Tibial artery (tissue), 4 donors: Measurements from ENCODE around the gene GTPBP4.

Experiments
- DNase-seq, 2 donors: peaks; one replicate each; pipeline ENCODE4 v3.0.0-alpha.2; 2019
- H3K27ac ChIP-seq, 2 donors: fragments of 200-600 bp; sonication (generic) in 1 of 2; 1 replicate in 1 of 2; 2 replicates in 1 of 2; pipeline ENCODE4 v1.5.1; 2018 to 2019; ENCODE audit warnings: mild to moderate bottlenecking in 1 of 2
- H3K27me3 ChIP-seq, 2 donors: fragments of 200-600 bp; sonication (generic) in 1 of 2; one replicate each; pipeline versions ENCODE4 v1.5.1 to v1.6.0; 2016 to 2019
- H3K36me3 ChIP-seq, 3 donors: fragments of 200-600 bp; sonication (generic) in 2 of 3; one replicate each; pipeline ENCODE4 v1.5.1; 2016 to 2019; ENCODE audit warnings: mild to moderate bottlenecking in 2 of 3
- H3K4me1 ChIP-seq, 4 donors: fragments of 200-600 bp; sonication (generic) in 2 of 4; 1 replicate in 3 of 4; 2 replicates in 1 of 4; pipeline ENCODE4 v1.5.1; 2016 to 2019
- H3K4me3 ChIP-seq, 2 donors: fragments of 200-600 bp; sonication (generic) in 1 of 2; 1 replicate in 1 of 2; 2 replicates in 1 of 2; pipeline ENCODE4 v1.5.1; 2018 to 2019; ENCODE audit warnings: mild to moderate bottlenecking in 2 of 2
- H3K9me3 ChIP-seq, 3 donors: fragments of 200-600 bp; sonication (generic) in 1 of 3; one replicate each; pipeline ENCODE4 v1.5.1; 2016 to 2019
- CTCF ChIP-seq, 2 experiments: fragments of 200-600 bp in 1 of 2; fragments of 450-650 bp in 1 of 2; IDR thresholded peaks; one replicate each; pipeline ENCODE4 v1.5.1; 2017 to 2019; ENCODE audit warnings: antibody characterized with exemption in 2 of 2, mild to moderate bottlenecking in 1 of 2, moderate library complexity in 1 of 2
- intact Hi-C: fragments of 100-400 bp; cut with DNase I; formaldehyde crosslinking; loops from one replicate; pipeline ENCODE4 v1.15.0; 2023; ENCODE audit warnings: low total_unique reads

GTPBP4 gene

GRCh38 chr10:1047937-1048336 lies 59.7 kb downstream of the GTPBP4 start:
- peak overlapping the region; percentile 89 to 97 for H3K4me3 ChIP-seq
- DNase-seq, result no peak
- peaks cover 8 to 17% (median 17%) of the 10 kb centered on the region in 3 donors for H3K36me3 ChIP-seq
- intact Hi-C loops, result no loop called here
- no peaks in the 10 kb centered on the region for H3K9me3 ChIP-seq
- H3K4me1 ChIP-seq, result peaks cover 0 to 33% (median 15%) of the 10 kb centered on the region in 4 donors
- H3K27me3 ChIP-seq, result no peaks in the 10 kb centered on the region
- TF ChIP-seq CTCF (IDR thresholded peaks at IDR 0.05), result no peak
- peak overlapping the region; percentile 99 for H3K27ac ChIP-seq

- peak; percentile 31 to 80 for DNase-seq
Measured at GRCh38 chr10:1048349-1048731, 60.1 kb downstream of the GTPBP4 start.

GRCh38 chr10:1048732-1049424 lies 60.6 kb downstream of the GTPBP4 start, which contains the start of gene IDI1:
Gene IDI1, minus strand, starts transcription at chr10:1049119. Its CDS starts 116 bp downstream, at chr10:1049003.
- peak; percentile 97 to 98 for DNase-seq
- Histone ChIP-seq H3K27ac (peak within 1 kb of the TSS; percentile 99), H3K36me3 (peaks cover 0 to 19% (median 17%) of the 10 kb centered on the region in 3 donors), H3K4me1 (peaks cover 0 to 37% (median 15%) of the 10 kb centered on the region in 4 donors), H3K4me3 (peak within 1 kb of the TSS; percentile 89 to 97), H3K9me3 (no peaks in the 10 kb centered on the region), H3K27me3 (no peaks in the 10 kb centered on the region)
- intact Hi-C loops, result no loop called here
- no peak for TF ChIP-seq CTCF (IDR thresholded peaks at IDR 0.05)

More at GRCh38 chr10:1048349-1048731, 60.1 kb downstream of the GTPBP4 start:
- TF ChIP-seq CTCF (IDR thresholded peaks at IDR 0.05), result no peak
- intact Hi-C loops, result no loop called here
- H3K4me3 ChIP-seq, result peak overlapping the region; percentile 89 to 97
- H3K27me3 ChIP-seq, result no peaks in the 10 kb centered on the region
- H3K36me3 ChIP-seq, result peaks cover 4 to 17% (median 17%) of the 10 kb centered on the region in 3 donors
- peak overlapping the region; percentile 99 for H3K27ac ChIP-seq
- no peaks in the 10 kb centered on the region for H3K9me3 ChIP-seq
- H3K4me1 ChIP-seq, result peaks cover 0 to 33% (median 15%) of the 10 kb centered on the region in 4 donors

- Histone ChIP-seq H3K4me1 (peaks cover 0 to 37% (median 15%) of the 10 kb centered on the region in 4 donors), H3K27ac (peak overlapping the region; percentile 99), H3K9me3 (no peaks in the 10 kb centered on the region), H3K4me3 (peak overlapping the region; percentile 89 to 97), H3K27me3 (no peaks in the 10 kb centered on the region), H3K36me3 (peaks cover 0 to 19% (median 17%) of the 10 kb centered on the region in 3 donors)
- intact Hi-C loops, result no loop called here
- TF ChIP-seq CTCF (IDR thresholded peaks at IDR 0.05), result no peak
- DNase-seq, result peak; percentile 30 to 71
Measured at GRCh38 chr10:1049425-1049958, 61.3 kb downstream of the GTPBP4 start.

- no peaks in the 10 kb centered on the region for H3K9me3 ChIP-seq
- peaks cover 0 to 19% (median 17%) of the 10 kb centered on the region in 3 donors for H3K36me3 ChIP-seq
- no peak for DNase-seq
- peaks cover 0 to 43% (median 19%) of the 10 kb centered on the region in 4 donors for H3K4me1 ChIP-seq
- TF ChIP-seq CTCF (IDR thresholded peaks at IDR 0.05), result no peak
- intact Hi-C loops, result no loop called here
- peak overlapping the region; percentile 99 for H3K27ac ChIP-seq
- H3K4me3 ChIP-seq, result peak overlapping the region; percentile 89 to 97
- no peaks in the 10 kb centered on the region for H3K27me3 ChIP-seq
Measured at GRCh38 chr10:1050145-1050544, 61.9 kb downstream of the GTPBP4 start.
